HFFc6 (cell line): ENCODE results near the gene PEX3. TPM values are rescaled to one million over a fixed set of nuclear protein-coding genes. Genes with fewer than 3 reads are reported as not detected.

Experiments used
- DNase-seq: peaks from one replicate; pipeline ENCODE4 v3.0.0-alpha.2; 2018
- H3K27ac Mint-ChIP-seq: 2 replicates; pipeline ENCODE4 v1.8.0; 2020; ENCODE audit warnings: mild to moderate bottlenecking, mixed read lengths
- H3K27me3 Mint-ChIP-seq: 2 replicates; pipeline ENCODE4 v1.8.0; 2021; ENCODE audit warnings: mild to moderate bottlenecking, moderate library complexity, mixed read lengths; ENCODE audit not compliant: insufficient read depth
- H3K36me3 Mint-ChIP-seq: 2 replicates; pipeline ENCODE4 v1.8.0; 2021; ENCODE audit warnings: low read depth, mixed read lengths
- H3K4me1 Mint-ChIP-seq: 2 replicates; pipeline ENCODE4 v1.8.0; 2020; ENCODE audit warnings: low read depth, mixed read lengths
- H3K4me3 Mint-ChIP-seq: 2 replicates; pipeline ENCODE4 v1.8.0; 2020; ENCODE audit warnings: mild to moderate bottlenecking, moderate library complexity, mixed read lengths
- H3K9me3 Mint-ChIP-seq: 2 replicates; pipeline ENCODE4 v1.8.0; 2020; ENCODE audit warnings: mild to moderate bottlenecking, mixed read lengths
- total RNA-seq, 6 experiments: library from RNA; stranded (reverse); fragmentation: NEBNext Ultra II Directional; extraction: Animal tissue kit (Norgen Biotek cat#: 25700); gene quantifications; 2 replicates in 1 of 6; 3 replicates in 5 of 6; pipeline ENCODE4 v1.2.3, GENCODE V29; 2021
- TF ChIP-seq, protein P1 (sequence below): fragments of 200-600 bp; sonication (generic); IDR thresholded peaks from 2 replicates; pipeline ENCODE4 v1.5.0; 2021; ENCODE audit warnings: antibody characterized with exemption, mild to moderate bottlenecking

The PEX3 gene
- total RNA-seq, 6 experiments from 2014 or later: 18.7 to 23.7 (median 20.4) TPM

DNA sequence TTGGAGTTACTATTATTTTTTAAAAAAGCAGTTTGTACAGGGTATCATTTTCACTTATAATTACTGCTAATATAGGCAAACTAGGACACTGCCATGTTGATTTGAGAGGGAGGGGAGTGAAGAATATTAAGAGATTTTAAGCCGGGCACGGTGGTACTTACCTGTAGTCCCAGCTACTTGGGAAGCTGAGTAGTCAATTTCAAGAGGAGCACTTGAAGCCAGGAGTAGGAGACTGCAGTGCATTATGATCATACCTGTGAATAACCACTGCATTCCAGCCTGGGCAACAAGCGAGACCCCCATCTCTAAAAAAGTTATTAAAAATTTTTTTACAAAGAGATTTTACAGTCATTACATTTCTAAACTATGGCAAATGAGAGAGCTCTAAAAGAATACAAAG is 35.8 kb upstream of the PEX3 start:
- TF ChIP-seq, protein P1, sequence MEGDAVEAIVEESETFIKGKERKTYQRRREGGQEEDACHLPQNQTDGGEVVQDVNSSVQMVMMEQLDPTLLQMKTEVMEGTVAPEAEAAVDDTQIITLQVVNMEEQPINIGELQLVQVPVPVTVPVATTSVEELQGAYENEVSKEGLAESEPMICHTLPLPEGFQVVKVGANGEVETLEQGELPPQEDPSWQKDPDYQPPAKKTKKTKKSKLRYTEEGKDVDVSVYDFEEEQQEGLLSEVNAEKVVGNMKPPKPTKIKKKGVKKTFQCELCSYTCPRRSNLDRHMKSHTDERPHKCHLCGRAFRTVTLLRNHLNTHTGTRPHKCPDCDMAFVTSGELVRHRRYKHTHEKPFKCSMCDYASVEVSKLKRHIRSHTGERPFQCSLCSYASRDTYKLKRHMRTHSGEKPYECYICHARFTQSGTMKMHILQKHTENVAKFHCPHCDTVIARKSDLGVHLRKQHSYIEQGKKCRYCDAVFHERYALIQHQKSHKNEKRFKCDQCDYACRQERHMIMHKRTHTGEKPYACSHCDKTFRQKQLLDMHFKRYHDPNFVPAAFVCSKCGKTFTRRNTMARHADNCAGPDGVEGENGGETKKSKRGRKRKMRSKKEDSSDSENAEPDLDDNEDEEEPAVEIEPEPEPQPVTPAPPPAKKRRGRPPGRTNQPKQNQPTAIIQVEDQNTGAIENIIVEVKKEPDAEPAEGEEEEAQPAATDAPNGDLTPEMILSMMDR: no peak
- Mint-ChIP-seq H3K27me3 (0 out of 2 replicates have a peak, but pooled peaks cover 3% of the 10 kb centered on the region), H3K9me3 (no peaks in the 10 kb centered on the region), H3K36me3 (no peaks in the 10 kb centered on the region), H3K4me3 (no peak overlapping the region), H3K4me1 (peaks cover 20% of the 10 kb centered on the region), H3K27ac (no peak overlapping the region)
- DNase-seq: no peak

DNA sequence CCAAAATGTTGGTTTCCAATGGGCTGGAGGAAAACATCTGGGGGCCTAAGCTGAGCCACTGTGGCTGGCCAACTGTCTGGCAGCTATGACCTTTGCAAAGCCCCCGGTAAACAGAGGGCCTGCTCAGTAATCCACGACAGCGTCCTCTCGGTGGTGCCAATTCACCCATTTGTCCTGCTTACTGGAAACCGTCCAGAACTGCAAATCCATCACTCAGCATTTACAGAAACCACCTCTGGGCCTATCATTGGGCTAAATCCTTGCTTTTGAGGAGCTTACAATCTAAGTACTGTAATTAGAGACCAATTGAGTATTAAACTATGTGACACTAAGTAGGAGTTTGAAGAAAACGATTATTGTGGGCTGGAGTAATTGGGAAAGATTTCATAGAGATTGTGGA is 31.1 kb upstream of the PEX3 start:
- DNase-seq: no peak
- Mint-ChIP-seq H3K27me3 (peaks cover 3% of the 10 kb centered on the region; the same call in 1 of the 2 replicates), H3K4me3 (no peak overlapping the region), H3K36me3 (no peaks in the 10 kb centered on the region), H3K27ac (no peak overlapping the region), H3K9me3 (no peaks in the 10 kb centered on the region), H3K4me1 (no peaks in the 10 kb centered on the region)
- TF ChIP-seq, protein P1: no peak

DNA sequence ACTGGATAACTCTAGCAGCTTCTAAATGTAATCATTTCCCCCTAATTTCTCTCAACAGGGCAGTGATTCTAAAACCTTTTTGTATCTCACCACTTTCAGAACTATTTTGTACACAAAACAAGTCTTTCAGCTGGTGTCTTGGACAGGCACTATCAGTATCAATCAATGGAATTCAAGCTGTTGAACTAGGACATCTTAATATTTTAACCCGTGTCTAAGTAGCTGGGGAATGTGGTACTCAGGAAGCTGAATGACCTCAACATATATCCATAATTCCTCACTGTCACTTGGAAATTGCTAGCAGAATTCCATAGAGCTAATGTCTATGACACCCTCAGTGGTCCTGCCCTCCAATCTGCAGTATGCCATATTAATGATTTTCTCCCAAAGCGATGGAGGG is 24.6 kb upstream of the PEX3 start:
- Mint-ChIP-seq H3K36me3 (no peaks in the 10 kb centered on the region), H3K27me3 (peaks cover 3% of the 10 kb centered on the region; the same call in 1 of the 2 replicates), H3K27ac (no peak overlapping the region), H3K9me3 (no peaks in the 10 kb centered on the region), H3K4me1 (peaks cover 18% of the 10 kb centered on the region), H3K4me3 (no peak overlapping the region)
- no peak for DNase-seq
- TF ChIP-seq, protein P1: no peak

DNA sequence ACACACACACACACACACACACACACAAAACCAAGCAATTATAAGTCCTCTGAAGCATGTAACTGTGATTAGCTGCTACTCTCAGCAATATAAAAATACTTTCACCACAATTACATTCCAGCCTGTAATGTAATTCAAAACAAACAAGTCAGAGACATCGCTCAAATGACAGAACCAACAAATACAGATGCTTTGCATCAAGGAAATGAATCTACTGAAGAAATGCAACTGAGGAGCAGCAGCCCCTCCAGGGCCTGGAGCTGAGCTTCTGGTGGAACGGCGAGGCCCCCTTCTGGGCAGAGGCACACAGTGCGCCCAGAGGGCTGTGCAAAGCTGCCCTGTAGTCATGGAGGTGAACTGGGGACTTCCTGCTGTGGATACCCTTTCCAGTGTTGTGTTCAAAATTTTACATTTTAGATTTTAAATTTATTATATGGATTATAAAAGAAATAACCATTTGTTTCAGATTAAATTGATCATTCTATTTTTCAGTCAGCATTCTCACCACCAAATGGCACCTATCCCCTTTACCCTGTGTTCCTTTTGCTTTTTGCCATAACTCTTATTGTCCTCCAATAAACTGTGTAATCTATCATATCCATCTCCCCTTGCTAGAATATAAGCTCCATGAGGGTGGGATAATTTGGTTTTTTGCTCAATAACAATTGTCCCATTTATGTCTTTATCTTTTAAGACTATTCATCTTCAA is 23.3 kb upstream of the PEX3 start:
- Mint-ChIP-seq H3K36me3 (0 out of 2 replicates have a peak, but pooled peaks cover 3% of the 10 kb centered on the region), H3K27ac (no peak overlapping the region; the same call in 1 of the 2 replicates), H3K4me3 (no peak overlapping the region), H3K4me1 (peaks cover 18% of the 10 kb centered on the region), H3K9me3 (no peaks in the 10 kb centered on the region), H3K27me3 (peaks cover 3% of the 10 kb centered on the region; the same call in 1 of the 2 replicates)
- peak; percentile 74 for DNase-seq
- TF ChIP-seq, protein P1: peak; percentile 96

DNA sequence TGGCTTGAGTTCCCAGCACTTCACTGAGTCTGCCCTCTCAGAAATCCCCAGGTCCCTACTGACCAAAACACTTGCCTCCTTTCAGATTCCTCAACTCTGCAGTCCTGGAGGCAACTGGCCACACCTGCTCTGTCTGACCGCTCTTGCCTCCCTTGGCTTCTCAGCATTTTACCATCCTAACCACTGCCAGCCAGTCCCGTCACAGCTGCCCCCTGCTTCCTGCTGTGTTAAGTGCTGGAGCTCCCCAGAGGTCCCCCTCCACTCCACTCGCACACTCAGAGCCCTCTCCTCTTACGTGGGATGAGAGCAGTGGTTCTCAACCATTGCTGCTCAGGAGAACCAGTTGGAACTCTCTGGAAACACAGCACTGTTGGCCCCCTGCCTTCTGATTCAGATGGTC is 20.6 kb upstream of the PEX3 start:
- Mint-ChIP-seq H3K9me3 (no peaks in the 10 kb centered on the region), H3K4me3 (no peak overlapping the region), H3K4me1 (peaks cover 18% of the 10 kb centered on the region), H3K27me3 (no peaks in the 10 kb centered on the region; the same call in 1 of the 2 replicates), H3K36me3 (0 out of 2 replicates have a peak, but pooled peaks cover 5% of the 10 kb centered on the region), H3K27ac (no peak overlapping the region)
- TF ChIP-seq, protein P1: no peak
- no peak for DNase-seq
